Heart left ventricle (tissue), 16 donors: ENCODE results near the gene CEP164. TPM values are rescaled to one million over a fixed set of nuclear protein-coding genes. Genes with fewer than 3 reads are reported as not detected.

Source experiments
- ATAC-seq, 4 donors: fragments of 200-7000 bp; cut with Tn5 transposase; one replicate each; pipeline ENCODE4 v1.9.1; 2020 to 2022; ENCODE audit warnings: moderate library complexity in 4 of 4, mild to moderate bottlenecking in 3 of 4, moderate number of reproducible peaks in 1 of 4
- DNase-seq, 5 donors: peaks; one replicate each; pipeline ENCODE4 v3.0.0-alpha.2; 2020
- H3K27ac ChIP-seq, 12 donors: fragments of 200-600 bp; sonication (generic) in 4 of 12; one replicate each; pipeline versions ENCODE4 v1.5.0 to v1.8.0; 2016 to 2022; ENCODE audit warnings: mild to moderate bottlenecking in 2 of 12
- H3K27me3 ChIP-seq, 9 donors: fragments of 200-600 bp; sonication (generic) in 2 of 9; one replicate each; pipeline versions ENCODE4 v1.5.1 to v1.8.0; 2016 to 2022; ENCODE audit warnings: mild to moderate bottlenecking in 3 of 9
- H3K36me3 ChIP-seq, 9 donors: fragments of 200-600 bp; sonication (generic) in 2 of 9; one replicate each; pipeline versions ENCODE4 v1.5.0 to v1.8.0; 2018 to 2022; ENCODE audit warnings: mild to moderate bottlenecking in 2 of 9
- H3K4me1 ChIP-seq, 12 donors: fragments of 200-600 bp; sonication (generic) in 4 of 12; one replicate each; pipeline versions ENCODE4 v1.5.0 to v1.8.0; 2016 to 2022; ENCODE audit warnings: mild to moderate bottlenecking in 3 of 12
- H3K4me3 ChIP-seq, 12 donors: fragments of 200-600 bp; sonication (generic) in 4 of 12; one replicate each; pipeline versions ENCODE4 v1.5.0 to v1.8.0; 2017 to 2022; ENCODE audit warnings: mild to moderate bottlenecking in 9 of 12, moderate library complexity in 4 of 12
- H3K9me3 ChIP-seq, 12 donors: fragments of 200-600 bp; sonication (generic) in 4 of 12; one replicate each; pipeline versions ENCODE4 v1.5.0 to v1.8.0; 2016 to 2022; ENCODE audit warnings: mild to moderate bottlenecking in 1 of 12
- CTCF ChIP-seq, 12 donors: fragments of 200-600 bp; sonication (generic) in 4 of 12; IDR thresholded peaks; one replicate each; pipeline versions ENCODE4 v1.5.0 to v1.8.0; 2018 to 2022; ENCODE audit warnings: antibody characterized with exemption in 12 of 12, mild to moderate bottlenecking in 5 of 12
- POLR2A ChIP-seq, 2 donors: fragments of 450-650 bp; IDR thresholded peaks; one replicate each; pipeline ENCODE4 v1.6.1; 2017; ENCODE audit warnings: antibody characterized with exemption in 2 of 2, mild to moderate bottlenecking in 2 of 2, moderate library complexity in 2 of 2
- WGBS, 4 donors: extraction: QIAGEN DNeasy Blood & Tissue Kit in 2 of 4; methylation state at CpG; one replicate each; pipeline versions ENCODE4 v1.1.5 to v1.1.7; 2013 to 2018; 5-methylcytosine and 5-hydroxymethylcytosine counted together
- intact Hi-C, 10 donors: fragments of 100-400 bp; cut with DNase I; formaldehyde crosslinking; loops; one replicate each; pipeline versions ENCODE4 v1.11.1 to v1.14.2; 2022
- polyA plus RNA-seq, 2 donors: library from polyadenylated mRNA; stranded (reverse); fragments of 200-250 nt; gene quantifications; one replicate each; pipeline ENCODE4 v1.2.3, GENCODE V29; 2013
- total RNA-seq, 9 donors: library from RNA; depleted of rRNA in 2 of 9; stranded (reverse); fragments of >200 nt in 2 of 9; fragmentation: NEBNext Ultra II Directional in 3 of 9; extraction: Animal tissue kit (Norgen Biotek cat#: 25700) in 3 of 9; gene quantifications; one replicate each; pipeline versions ENCODE4 v1.1.0 to v1.2.4, GENCODE V29; 2016 to 2023
- donor health status: ischemic (EF 13 %, LVEDD 7.1; RV severe dilation, severe dysfunction).
- donor health status: healthy with polysubstance abuse.
- donor health status: DM: no; HTN: yes; CAD: no.
- donor health status: DM: no; HTN: no; CAD: no.
- donor health status: ischemic (EF 25% LVEDD 6.9; RV normal size, moderate dysfunction).
- donor health status: ischemic (EF 25% LVEDD 5.7; RV mildly dilated, moderate dysfunction).
- donor health status: healthy.
- donor health status: DM: yes; HTN: yes; CAD: no.
- donor health status: ischemic (EF 35%, LVEDD 5.7; RV mildly dilated, moderate dysfunction).
- donor health status: nonischemic (EF 11% LVEDD 7.7; RV severe dilation, severe dysfunction).
- donor health status: DM: yes; HTN: yes; CAD: no.
- donor health status: PGD.
- donor health status: ischemic (EF 29% LVEDD 5.4; RV normal size, mild dysfunction).
- donor health status: nonischemic (EF 23%, LVEDD 6.1; RV moderate dilation, normal function).

The CEP164 gene
- total and polyA plus RNA-seq, 11 donors, result 2.6 to 15.4 (median 6.6) TPM

GRCh38 chr11:117313091-117313490 lies 14.6 kb upstream of the CEP164 start:
- Histone ChIP-seq H3K27me3 (no peaks in the 10 kb centered on the region), H3K27ac (no peak overlapping the region), H3K4me3 (no peak overlapping the region), H3K9me3 (no peaks in the 10 kb centered on the region), H3K4me1 (peaks cover 0 to 28% (median 19%) of the 10 kb centered on the region in 12 donors), H3K36me3 (peaks cover 0 to 3% (median 0%) of the 10 kb centered on the region in 9 donors)
- WGBS, 4 donors, result 85 to 91% (median 86%) methylated on average over 5 of the region's 5 CpGs
- TF ChIP-seq POLR2A (IDR thresholded peaks at IDR 0.05) (no peak), CTCF (IDR thresholded peaks at IDR 0.05) (no peak)
- DNase-seq (no peak), ATAC-seq (no peak)
- intact Hi-C loops, result no loop called here

GRCh38 chr11:117313828-117314768 lies 13.6 kb upstream of the CEP164 start:
- H3K4me1 ChIP-seq, result peaks cover 0 to 28% (median 19%) of the 10 kb centered on the region in 12 donors
- H3K36me3 ChIP-seq, result peaks cover 0 to 3% (median 0%) of the 10 kb centered on the region in 9 donors
- DNase-seq (peak in 1 of 5 donors; percentile 28), ATAC-seq (peak in 1 of 4 donors; percentile 2)
- TF ChIP-seq POLR2A (IDR thresholded peaks at IDR 0.05), result no peak
- intact Hi-C loops, result no loop called here
- 80 to 85% (median 81%) methylated on average over 10 to 14 of the region's 14 CpGs for WGBS, 4 donors
- peak overlapping the region in 7 of 12 donors; percentile 78 to 99 (median 92) for H3K4me3 ChIP-seq
- no peaks in the 10 kb centered on the region for H3K27me3 ChIP-seq
- H3K9me3 ChIP-seq, result no peaks in the 10 kb centered on the region
- no peak overlapping the region for H3K27ac ChIP-seq

GRCh38 chr11:117314840-117315239 lies 12.8 kb upstream of the CEP164 start:
- intact Hi-C loops, result loop anchor here in 1 of 10 donors (5.0 kb wide), 1 partner anchor 83 kb away; the partner anchor contains the start of genes PCSK7 and RNF214
- Histone ChIP-seq H3K27ac (no peak overlapping the region), H3K27me3 (no peaks in the 10 kb centered on the region), H3K4me3 (peak overlapping the region in 11 of 12 donors; percentile 78 to 99 (median 92)), H3K9me3 (no peaks in the 10 kb centered on the region), H3K4me1 (peaks cover 0 to 28% (median 19%) of the 10 kb centered on the region in 12 donors), H3K36me3 (peaks cover 0 to 3% (median 0%) of the 10 kb centered on the region in 9 donors)
- TF ChIP-seq CTCF (IDR thresholded peaks at IDR 0.05) (no peak), POLR2A (IDR thresholded peaks at IDR 0.05) (no peak)
- WGBS, 4 donors, result 15 to 33% (median 23%) methylated on average over 9 to 10 of the region's 10 CpGs
- no peak for ATAC-seq
- no peak for DNase-seq

GRCh38 chr11:117315285-117316196 lies 12.1 kb upstream of the CEP164 start:
- ATAC-seq (peak; percentile 4 to 66 (median 35)), DNase-seq (peak in 2 of 5 donors; percentile 24 to 63)
- Histone ChIP-seq H3K36me3 (peaks cover 0 to 3% (median 0%) of the 10 kb centered on the region in 9 donors), H3K4me3 (peak overlapping the region; percentile 78 to 99 (median 91)), H3K27me3 (no peaks in the 10 kb centered on the region), H3K27ac (peak overlapping the region in 11 of 12 donors; percentile 26 to 76 (median 63)), H3K4me1 (peaks cover 0 to 28% (median 19%) of the 10 kb centered on the region in 12 donors), H3K9me3 (no peaks in the 10 kb centered on the region)
- intact Hi-C loops, result loop anchor here in 1 of 10 donors (5.0 kb wide), 1 partner anchor 83 kb away; the partner anchor contains the start of genes PCSK7 and RNF214
- TF ChIP-seq POLR2A (IDR thresholded peaks at IDR 0.05) (no peak), CTCF (IDR thresholded peaks at IDR 0.05) (no peak)
- WGBS, 4 donors, result 1 to 5% (median 2%) methylated on average over 11 to 62 of the region's 62 CpGs
